AG04449 (cell line): ENCODE results near the gene FARP2.

Experiments
- CTCF ChIA-PET: fragments of 350-600 bp; formaldehyde crosslinking; extraction: SDS; loops from one replicate; lab custom pipeline; 2021; ENCODE audit warnings: antibody characterized with exemption; lab: Yijun Ruan, JAX
- POLR2A ChIA-PET: fragments of 400-600, 350-600 bp; formaldehyde crosslinking; extraction: SDS; loops from one replicate; lab custom pipeline; 2020; ENCODE audit warnings: antibody characterized with exemption, inconsistent platforms; lab: Yijun Ruan, JAX
- DNase-seq: peaks from one replicate; pipeline ENCODE4 v3.0.0-alpha.2; 2010; ENCODE audit warnings: low read depth, low spot score
- H3K4me3 ChIP-seq: 2 replicates; pipeline ENCODE4 v1.5.1; 2011; ENCODE audit warnings: low read depth, mild to moderate bottlenecking, control low read depth, low read length
- CTCF ChIP-seq: IDR thresholded peaks from one replicate; pipeline ENCODE4 v1.5.1; 2011; ENCODE audit warnings: mild to moderate bottlenecking, moderate library complexity, low read length, control low read depth, inconsistent platforms; ENCODE audit not compliant: insufficient read depth; ENCODE audit errors: missing control alignments

The FARP2 gene

GRCh38 chr2:241465543-241465942 lies 109.5 kb downstream of the FARP2 start:
- ChIA-PET POLR2A (no interaction called here), CTCF (no interaction called here)
- H3K4me3 ChIP-seq: no peak overlapping the region
- DNase-seq: no peak
- no peak for TF ChIP-seq CTCF

- POLR2A ChIA-PET: no interaction called here
- CTCF ChIA-PET: no interaction called here
- no peak for TF ChIP-seq CTCF
- DNase-seq: no peak
- no peak overlapping the region for H3K4me3 ChIP-seq
These were observed 110.1 kb downstream of the FARP2 start for GRCh38 chr2:241466230-241466629.

DNA sequence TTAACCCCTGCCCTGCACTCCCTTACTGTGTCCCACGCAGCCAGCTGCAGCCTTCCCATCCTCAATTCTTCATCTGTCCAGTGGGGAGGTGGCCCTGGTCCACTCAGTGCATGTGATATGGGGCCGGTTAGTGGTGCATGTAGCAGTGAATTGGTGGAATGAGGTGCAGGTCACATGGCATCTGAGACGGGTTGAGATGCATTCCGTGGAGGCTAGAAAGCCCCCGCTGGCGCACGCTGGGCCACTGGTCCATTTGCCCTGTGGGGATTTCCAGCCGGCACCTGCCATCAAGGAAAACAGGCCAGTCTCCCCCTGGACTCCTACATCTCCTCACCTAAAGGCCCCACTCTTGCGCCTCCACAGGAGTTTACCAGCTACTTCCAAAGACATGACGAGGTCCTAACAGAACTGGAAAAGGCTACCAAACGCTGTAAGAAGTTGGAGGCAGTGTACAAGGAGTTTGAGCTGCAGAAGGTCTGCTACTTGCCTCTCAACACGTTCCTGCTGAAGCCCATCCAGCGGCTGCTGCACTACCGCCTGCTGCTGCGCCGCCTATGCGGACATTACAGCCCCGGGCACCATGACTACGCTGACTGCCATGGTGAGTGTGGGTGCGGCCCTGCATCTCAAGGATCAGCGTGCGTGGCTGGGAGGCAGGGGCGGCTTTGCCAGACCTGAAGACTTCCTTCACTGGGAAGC lies 111.8 kb downstream of the FARP2 start:
- POLR2A ChIA-PET: no interaction called here
- CTCF ChIA-PET: no interaction called here
- DNase-seq: no peak
- H3K4me3 ChIP-seq: no peak overlapping the region
- no peak for TF ChIP-seq CTCF

- POLR2A ChIA-PET: no interaction called here
- TF ChIP-seq CTCF: no peak
- H3K4me3 ChIP-seq: no peak overlapping the region
- CTCF ChIA-PET: no interaction called here
- no peak for DNase-seq
These were observed 112.3 kb downstream of the FARP2 start for GRCh38 chr2:241468476-241468781.

- no peak for TF ChIP-seq CTCF
- no peak for DNase-seq
- CTCF ChIA-PET: no interaction called here
- POLR2A ChIA-PET: no interaction called here
- H3K4me3 ChIP-seq: no peak overlapping the region
These were observed 113.7 kb downstream of the FARP2 start for GRCh38 chr2:241469746-241470145.

DNA sequence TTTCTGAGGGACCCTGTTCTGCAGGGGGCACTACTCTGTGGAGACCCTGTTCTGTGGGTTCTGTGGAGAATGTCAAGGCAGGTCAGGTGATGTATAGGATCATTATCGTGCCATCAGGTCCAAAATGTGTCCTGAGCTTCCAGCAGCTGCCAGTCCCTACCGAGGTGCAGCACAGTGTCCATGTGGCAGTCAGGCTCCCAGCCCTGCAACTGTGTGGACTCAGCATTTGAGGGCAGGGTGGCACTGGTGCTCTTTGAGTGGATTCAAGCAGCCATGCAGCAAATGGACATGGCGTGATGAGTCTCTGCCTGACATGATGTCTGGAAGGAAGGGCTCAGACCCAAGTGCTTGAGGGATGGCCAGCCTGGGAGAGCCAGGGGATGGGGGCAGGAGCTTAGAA lies 117.3 kb downstream of the FARP2 start:
- CTCF ChIA-PET: no interaction called here
- no peak for TF ChIP-seq CTCF
- POLR2A ChIA-PET: no interaction called here
- H3K4me3 ChIP-seq: no peak overlapping the region
- no peak for DNase-seq
